H9 (cell line): ENCODE data around the gene SCAF4. TPM values are rescaled to one million over a fixed set of nuclear protein-coding genes. Genes with fewer than 3 reads are reported as not detected.

ENCODE experiments used
- DNase-seq: peaks from one replicate; pipeline ENCODE4 v3.0.0-alpha.2; 2017
- H2AFZ ChIP-seq: one replicate; pipeline ENCODE4 v1.6.1; 2013; ENCODE audit warnings: mild to moderate bottlenecking, low read length, control low read depth, moderate library complexity
- H2AK5ac ChIP-seq: 2 replicates; pipeline ENCODE4 v1.6.1; 2013; ENCODE audit warnings: low read length, control low read depth, mixed read lengths; ENCODE audit not compliant: insufficient read length
- H2BK120ac ChIP-seq: one replicate; pipeline ENCODE4 v1.6.1; 2013; ENCODE audit warnings: low read depth, mild to moderate bottlenecking, low read length, control low read depth, inconsistent platforms; ENCODE audit not compliant: poor library complexity, severe bottlenecking
- H2BK12ac ChIP-seq: 2 replicates; pipeline ENCODE4 v1.6.1; 2013; ENCODE audit warnings: low read length, control low read depth, mixed read lengths, low read depth; ENCODE audit not compliant: insufficient read length
- H2BK15ac ChIP-seq: 2 replicates; pipeline ENCODE4 v1.6.1; 2013; ENCODE audit warnings: low read depth, low read length, control low read depth
- H2BK20ac ChIP-seq: one replicate; pipeline ENCODE4 v1.6.1; 2013; ENCODE audit warnings: low read depth, mild to moderate bottlenecking, low read length, control low read depth, inconsistent platforms; ENCODE audit not compliant: poor library complexity, severe bottlenecking
- H2BK5ac ChIP-seq: 2 replicates; pipeline ENCODE4 v1.6.1; 2013; ENCODE audit warnings: low read length, control low read depth, mixed read lengths; ENCODE audit not compliant: insufficient read length
- H3K14ac ChIP-seq: 2 replicates; pipeline ENCODE4 v1.6.1; 2013; ENCODE audit warnings: low read length, control low read depth; ENCODE audit not compliant: insufficient read depth
- H3K18ac ChIP-seq: 2 replicates; pipeline ENCODE4 v1.6.1; 2013; ENCODE audit warnings: low read depth, mild to moderate bottlenecking, mixed read lengths, low read length, control low read depth; ENCODE audit not compliant: insufficient read length
- H3K23ac ChIP-seq: 2 replicates; pipeline ENCODE4 v1.6.1; 2013; ENCODE audit warnings: low read length, control low read depth, mixed read lengths, low read depth; ENCODE audit not compliant: insufficient read length
- H3K23me2 ChIP-seq: 2 replicates; pipeline ENCODE4 v1.6.1; 2013; ENCODE audit warnings: low read depth, mild to moderate bottlenecking, mixed read lengths, low read length, control low read depth; ENCODE audit not compliant: insufficient read length, poor library complexity, severe bottlenecking
- H3K27ac ChIP-seq: 2 replicates; pipeline ENCODE4 v1.5.1; 2013; ENCODE audit warnings: low read length, control low read depth, mixed read lengths, low read depth; ENCODE audit not compliant: insufficient read length
- H3K27me3 ChIP-seq: 2 replicates; pipeline ENCODE4 v1.6.1; 2013; ENCODE audit warnings: low read length, control low read depth, inconsistent platforms; ENCODE audit not compliant: insufficient read depth
- H3K4ac ChIP-seq: 2 replicates; pipeline ENCODE4 v1.6.1; 2013; ENCODE audit warnings: low read depth, mild to moderate bottlenecking, control low read depth, inconsistent platforms, low read length, moderate library complexity
- H3K4me1 ChIP-seq: 2 replicates; pipeline ENCODE4 v1.6.1; 2013; ENCODE audit warnings: low read length, control low read depth, inconsistent platforms; ENCODE audit not compliant: insufficient read depth
- H3K4me2 ChIP-seq: 2 replicates; pipeline ENCODE4 v1.6.1; 2013; ENCODE audit warnings: low read length, control low read depth, mixed read lengths; ENCODE audit not compliant: insufficient read length, insufficient read depth
- H3K56ac ChIP-seq: 2 replicates; pipeline ENCODE4 v1.6.1; 2013; ENCODE audit warnings: low read depth, mild to moderate bottlenecking, mixed read lengths, low read length, control low read depth; ENCODE audit not compliant: insufficient read length
- H3K79me1 ChIP-seq: 2 replicates; pipeline ENCODE4 v1.6.1; 2013; ENCODE audit warnings: low read depth, mild to moderate bottlenecking, moderate library complexity, low read length, control low read depth, inconsistent platforms; ENCODE audit not compliant: insufficient read depth, poor library complexity, severe bottlenecking
- H3K79me2 ChIP-seq: 2 replicates; pipeline ENCODE4 v1.6.1; 2013; ENCODE audit warnings: low read length, control low read depth, inconsistent platforms; ENCODE audit not compliant: insufficient read depth
- H3K9ac ChIP-seq: 2 replicates; pipeline ENCODE4 v1.6.1; 2013; ENCODE audit warnings: low read length, control low read depth, mixed read lengths; ENCODE audit not compliant: insufficient read length; ENCODE audit errors: extremely low read depth
- H3K9me3 ChIP-seq: one replicate; pipeline ENCODE4 v1.6.1; 2013; ENCODE audit warnings: low read depth, low read length, inconsistent platforms; ENCODE audit not compliant: control insufficient read depth
- H3T11ph ChIP-seq: one replicate; pipeline ENCODE4 v1.6.1; 2013; ENCODE audit warnings: mild to moderate bottlenecking, low read length, control low read depth, inconsistent platforms
- H4K20me1 ChIP-seq: one replicate; pipeline ENCODE4 v1.6.1; 2013; ENCODE audit not compliant: control insufficient read depth, insufficient read length, insufficient read depth
- H4K5ac ChIP-seq: 2 replicates; pipeline ENCODE4 v1.6.1; 2013; ENCODE audit warnings: low read depth, mild to moderate bottlenecking, mixed read lengths, low read length, control low read depth; ENCODE audit not compliant: insufficient read length
- H4K8ac ChIP-seq: replicated peaks from 2 replicates; pipeline ENCODE4 v1.6.1; 2013; ENCODE audit warnings: low read length, control low read depth, mixed read lengths, low read depth; ENCODE audit not compliant: insufficient read length
- H4K91ac ChIP-seq: 2 replicates; pipeline ENCODE4 v1.6.1; 2013; ENCODE audit warnings: low read depth, mild to moderate bottlenecking, moderate library complexity, mixed read lengths, low read length, control low read depth; ENCODE audit not compliant: insufficient read length
- H3K27ac Mint-ChIP-seq, 3 experiments: 2 replicates in 2 of 3; 3 replicates in 1 of 3; pipeline ENCODE4 v1.8.0; 2020 to 2021; ENCODE audit warnings: mixed read lengths in 3 of 3, mild to moderate bottlenecking in 1 of 3, moderate library complexity in 1 of 3
- H3K27me3 Mint-ChIP-seq: 2 replicates; pipeline ENCODE4 v1.8.0; 2021; ENCODE audit warnings: low read depth, mild to moderate bottlenecking, moderate library complexity, mixed read lengths
- H3K36me3 Mint-ChIP-seq, 3 experiments: 2 replicates in 2 of 3; 3 replicates in 1 of 3; pipeline ENCODE4 v1.8.0; 2020 to 2021; ENCODE audit warnings: low read depth in 3 of 3, mixed read lengths in 3 of 3; ENCODE audit not compliant: insufficient read depth in 1 of 3
- H3K4me1 Mint-ChIP-seq, 2 experiments: 2 replicates each; pipeline ENCODE4 v1.8.0; 2020; ENCODE audit warnings: mixed read lengths in 2 of 2
- H3K4me3 Mint-ChIP-seq, 2 experiments: 2 replicates in 1 of 2; 3 replicates in 1 of 2; pipeline ENCODE4 v1.8.0; 2020 to 2021; ENCODE audit warnings: mild to moderate bottlenecking in 2 of 2, mixed read lengths in 2 of 2, moderate library complexity in 1 of 2
- H3K9me3 Mint-ChIP-seq, 2 experiments: 2 replicates in 1 of 2; 3 replicates in 1 of 2; pipeline ENCODE4 v1.8.0; 2020; ENCODE audit warnings: mild to moderate bottlenecking in 2 of 2, mixed read lengths in 2 of 2, moderate library complexity in 1 of 2
- CTCF ChIP-seq: fragments of 200-600 bp; sonication (generic); conservative IDR thresholded peaks from 3 replicates; pipeline ENCODE4 v1.8.0; 2021; ENCODE audit warnings: antibody characterized with exemption, mild to moderate bottlenecking
- WGBS: extraction: QIAGEN DNeasy Blood & Tissue Kit; methylation state at CpG from one replicate; pipeline ENCODE4 v1.1.7; 2013; ENCODE audit warnings: missing lambda C conversion rate, low lambda C conversion rate, mixed read lengths; ENCODE audit not compliant: insufficient read length; ENCODE audit errors: extremely low coverage; 5-methylcytosine and 5-hydroxymethylcytosine counted together
- total RNA-seq: library from RNA; stranded (reverse); gene quantifications from 2 replicates; pipeline ENCODE4 v1.2.1, GENCODE V29; 2021

Gene SCAF4
- total RNA-seq, 1 experiment from 2014 or later, result 76.8 TPM

GRCh38 chr21:31671931-31672330, 60.0 kb downstream of the SCAF4 start:
- no CpG with 5 or more reads among the region's 17 CpGs for WGBS
- H4K20me1 ChIP-seq, result no peaks in the 10 kb centered on the region
- H3K9me3 ChIP-seq, result no peaks in the 10 kb centered on the region
- H3K27me3 ChIP-seq, result no peaks in the 10 kb centered on the region
- no peak overlapping the region for H3K4me2 ChIP-seq
- H2AK5ac ChIP-seq, result no peak overlapping the region
- H3K56ac ChIP-seq, result no peak overlapping the region
- H2AFZ ChIP-seq, result no peak overlapping the region
- Mint-ChIP-seq H3K9me3 (no peaks in the 10 kb centered on the region), H3K27ac (peak overlapping the region in 2 of 3 experiments; percentile 68 to 75; a peak in 3 of 7 replicates), H3K36me3 (peaks cover 5 to 18% (median 14%) of the 10 kb centered on the region in 3 experiments; a peak in 6 of 7 replicates), H3K4me3 (no peak overlapping the region), H3K4me1 (peaks cover 23 to 29% of the 10 kb centered on the region in 2 experiments), H3K27me3 (no peaks in the 10 kb centered on the region)
- H3K9ac ChIP-seq, result no peak overlapping the region
- no peak overlapping the region for H3T11ph ChIP-seq
- no peak overlapping the region for H3K27ac ChIP-seq
- no peaks in the 10 kb centered on the region for H3K23me2 ChIP-seq
- no peak overlapping the region for H4K91ac ChIP-seq
- no peak overlapping the region for H3K18ac ChIP-seq
- no peaks in the 10 kb centered on the region for H3K4me1 ChIP-seq
- no peak overlapping the region for H2BK12ac ChIP-seq
- H2BK120ac ChIP-seq, result no peak overlapping the region
- no peak overlapping the region for H2BK20ac ChIP-seq
- peak; percentile 34 for DNase-seq
- H2BK15ac ChIP-seq, result no peak overlapping the region
- no peaks in the 10 kb centered on the region for H3K79me2 ChIP-seq
- no peak overlapping the region for H4K8ac ChIP-seq
- H2BK5ac ChIP-seq, result no peak overlapping the region
- no peaks in the 10 kb centered on the region for H3K79me1 ChIP-seq
- H3K23ac ChIP-seq, result no peak overlapping the region
- TF ChIP-seq CTCF, result no peak
- no peak overlapping the region for H3K4ac ChIP-seq
- no peak overlapping the region for H4K5ac ChIP-seq
- no peak overlapping the region for H3K14ac ChIP-seq
